AG04449 (cell line): Measurements from ENCODE around the gene HAUS7.

Experiments
- CTCF ChIA-PET: fragments of 350-600 bp; formaldehyde crosslinking; extraction: SDS; loops from one replicate; lab custom pipeline; 2021; ENCODE audit warnings: antibody characterized with exemption; lab: Yijun Ruan, JAX
- POLR2A ChIA-PET: fragments of 400-600, 350-600 bp; formaldehyde crosslinking; extraction: SDS; loops from one replicate; lab custom pipeline; 2020; ENCODE audit warnings: antibody characterized with exemption, inconsistent platforms; lab: Yijun Ruan, JAX
- DNase-seq: peaks from one replicate; pipeline ENCODE4 v3.0.0-alpha.2; 2010; ENCODE audit warnings: low read depth, low spot score
- H3K4me3 ChIP-seq: 2 replicates; pipeline ENCODE4 v1.5.1; 2011; ENCODE audit warnings: low read depth, mild to moderate bottlenecking, control low read depth, low read length
- CTCF ChIP-seq: IDR thresholded peaks from one replicate; pipeline ENCODE4 v1.5.1; 2011; ENCODE audit warnings: mild to moderate bottlenecking, moderate library complexity, low read length, control low read depth, inconsistent platforms; ENCODE audit not compliant: insufficient read depth; ENCODE audit errors: missing control alignments

The HAUS7 gene

GRCh38 chrX:153409414-153410101, 60.8 kb downstream of the HAUS7 start:
- no peak overlapping the region for H3K4me3 ChIP-seq
- ChIA-PET CTCF (no interaction called here), POLR2A (no interaction called here)
- no peak for DNase-seq
- no peak for TF ChIP-seq CTCF

GRCh38 chrX:153408871-153409351, 61.5 kb downstream of the HAUS7 start:
- no peak for TF ChIP-seq CTCF
- H3K4me3 ChIP-seq, result no peak overlapping the region
- no peak for DNase-seq
- POLR2A ChIA-PET, result no interaction called here
- CTCF ChIA-PET, result no interaction called here

GRCh38 chrX:153408221-153408721, 62.1 kb downstream of the HAUS7 start:
- TF ChIP-seq CTCF, result no peak
- POLR2A ChIA-PET, result no interaction called here
- no peak for DNase-seq

GRCh38 chrX:153407736-153408135, 62.6 kb downstream of the HAUS7 start:
- no peak for TF ChIP-seq CTCF
- H3K4me3 ChIP-seq, result no peak overlapping the region
- no peak for DNase-seq
- ChIA-PET CTCF (no interaction called here), POLR2A (no interaction called here)

More at GRCh38 chrX:153408221-153408721, 62.1 kb downstream of the HAUS7 start:
- no peak overlapping the region for H3K4me3 ChIP-seq
- CTCF ChIA-PET, result no interaction called here

GRCh38 chrX:153406903-153407302, 63.5 kb downstream of the HAUS7 start:
- ChIA-PET CTCF (no interaction called here), POLR2A (no interaction called here)
- no peak for DNase-seq
- no peak overlapping the region for H3K4me3 ChIP-seq
- no peak for TF ChIP-seq CTCF

- TF ChIP-seq CTCF, result no peak
- CTCF ChIA-PET, result no interaction called here
- H3K4me3 ChIP-seq, result no peak overlapping the region
- DNase-seq, result no peak
- POLR2A ChIA-PET, result no interaction called here
Measured at GRCh38 chrX:153406011-153406410, 64.4 kb downstream of the HAUS7 start.
